OCI-LY7 (cell line): ENCODE data around the gene NRAP.

Source experiments
- EZH2phosphoT487 ChIP-seq: fragments of 200-600 bp; sonication (generic); IDR thresholded peaks from 2 replicates; pipeline ENCODE4 v1.6.1; 2018; ENCODE audit warnings: low read depth, borderline replicate concordance, mild to moderate bottlenecking, mixed run types, antibody characterized with exemption, low read length, moderate library complexity, mixed read lengths
- TF ChIP-seq, protein P1 (sequence below): fragments of 200-600 bp; sonication (generic); conservative IDR thresholded peaks from 2 replicates; pipeline ENCODE4 v1.5.1; 2014; ENCODE audit warnings: mild to moderate bottlenecking, antibody characterized with exemption, low read length, moderate library complexity, mixed read lengths

GRCh38 chr10:113603057-113603777 is 60.6 kb downstream of the NRAP start:
- TF ChIP-seq, protein P1, sequence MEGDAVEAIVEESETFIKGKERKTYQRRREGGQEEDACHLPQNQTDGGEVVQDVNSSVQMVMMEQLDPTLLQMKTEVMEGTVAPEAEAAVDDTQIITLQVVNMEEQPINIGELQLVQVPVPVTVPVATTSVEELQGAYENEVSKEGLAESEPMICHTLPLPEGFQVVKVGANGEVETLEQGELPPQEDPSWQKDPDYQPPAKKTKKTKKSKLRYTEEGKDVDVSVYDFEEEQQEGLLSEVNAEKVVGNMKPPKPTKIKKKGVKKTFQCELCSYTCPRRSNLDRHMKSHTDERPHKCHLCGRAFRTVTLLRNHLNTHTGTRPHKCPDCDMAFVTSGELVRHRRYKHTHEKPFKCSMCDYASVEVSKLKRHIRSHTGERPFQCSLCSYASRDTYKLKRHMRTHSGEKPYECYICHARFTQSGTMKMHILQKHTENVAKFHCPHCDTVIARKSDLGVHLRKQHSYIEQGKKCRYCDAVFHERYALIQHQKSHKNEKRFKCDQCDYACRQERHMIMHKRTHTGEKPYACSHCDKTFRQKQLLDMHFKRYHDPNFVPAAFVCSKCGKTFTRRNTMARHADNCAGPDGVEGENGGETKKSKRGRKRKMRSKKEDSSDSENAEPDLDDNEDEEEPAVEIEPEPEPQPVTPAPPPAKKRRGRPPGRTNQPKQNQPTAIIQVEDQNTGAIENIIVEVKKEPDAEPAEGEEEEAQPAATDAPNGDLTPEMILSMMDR: no peak
- TF ChIP-seq EZH2phosphoT487: no peak
